Astrocyte (in vitro differentiated cells and primary cell): ENCODE measurements around the gene IMMP2L. TPM values are rescaled to one million over a fixed set of nuclear protein-coding genes. Genes with fewer than 3 reads are reported as not detected.

Source experiments
- DNase-seq: peaks from one replicate; pipeline ENCODE4 v3.0.0-alpha.2; 2010; ENCODE audit warnings: low read depth
- FAIRE-seq: peaks from 2 replicates; lab custom pipeline; 2011; peaks lifted over from hg19 to GRCh38; lab: Jason Lieb, UNC
- H2AFZ ChIP-seq: 2 replicates; pipeline ENCODE4 v1.6.0; 2012; ENCODE audit warnings: low read depth, low read length, inconsistent platforms
- H3K27ac ChIP-seq: 2 replicates; pipeline ENCODE4 v1.5.1; 2011; ENCODE audit warnings: low read depth, low read length, inconsistent platforms
- H3K27me3 ChIP-seq: 2 replicates; pipeline ENCODE4 v1.6.0; 2011; ENCODE audit warnings: low read length, inconsistent platforms; ENCODE audit not compliant: insufficient read depth
- H3K36me3 ChIP-seq: 2 replicates; pipeline ENCODE4 v1.5.1; 2011; ENCODE audit warnings: low read length, inconsistent platforms; ENCODE audit not compliant: insufficient read depth
- H3K4me1 ChIP-seq: 2 replicates; pipeline ENCODE4 v1.5.1; 2011; ENCODE audit warnings: low read length, inconsistent platforms; ENCODE audit not compliant: insufficient read depth
- H3K4me2 ChIP-seq: 2 replicates; pipeline ENCODE4 v1.6.0; 2012; ENCODE audit warnings: low read length, inconsistent platforms
- H3K4me3 ChIP-seq: 2 replicates; pipeline ENCODE4 v1.5.1; 2011; ENCODE audit warnings: low read depth, mild to moderate bottlenecking, low read length, inconsistent platforms; ENCODE audit not compliant: insufficient read depth
- H3K79me2 ChIP-seq: 2 replicates; pipeline ENCODE4 v1.6.0; 2012; ENCODE audit warnings: mild to moderate bottlenecking, low read length, inconsistent platforms; ENCODE audit not compliant: insufficient read depth
- H3K9ac ChIP-seq: 2 replicates; pipeline ENCODE4 v1.6.0; 2012; ENCODE audit warnings: mild to moderate bottlenecking, low read length, inconsistent platforms
- H3K9me3 ChIP-seq: 2 replicates; pipeline ENCODE4 v1.5.1; 2012; ENCODE audit warnings: low read depth, mild to moderate bottlenecking, low read length, inconsistent platforms; ENCODE audit not compliant: insufficient read depth
- H4K20me1 ChIP-seq: 2 replicates; pipeline ENCODE4 v1.6.0; 2012; ENCODE audit warnings: low read length, inconsistent platforms; ENCODE audit not compliant: insufficient read depth
- H3K27ac Mint-ChIP-seq: one replicate; pipeline ENCODE4 v1.8.0; 2021; ENCODE audit warnings: mild to moderate bottlenecking, mixed read lengths; ENCODE audit not compliant: unreplicated experiment
- H3K27me3 Mint-ChIP-seq: one replicate; pipeline ENCODE4 v1.8.0; 2021; ENCODE audit warnings: low read depth, mixed read lengths; ENCODE audit not compliant: unreplicated experiment
- H3K36me3 Mint-ChIP-seq: one replicate; pipeline ENCODE4 v1.8.0; 2021; ENCODE audit warnings: low read depth, mixed read lengths; ENCODE audit not compliant: unreplicated experiment
- H3K4me1 Mint-ChIP-seq: one replicate; pipeline ENCODE4 v1.8.0; 2021; ENCODE audit warnings: low read depth, mixed read lengths; ENCODE audit not compliant: unreplicated experiment
- H3K4me3 Mint-ChIP-seq: one replicate; pipeline ENCODE4 v1.8.0; 2021; ENCODE audit warnings: mild to moderate bottlenecking, moderate library complexity, mixed read lengths; ENCODE audit not compliant: unreplicated experiment
- H3K9me3 Mint-ChIP-seq: one replicate; pipeline ENCODE4 v1.8.0; 2021; ENCODE audit warnings: mild to moderate bottlenecking, mixed read lengths; ENCODE audit not compliant: unreplicated experiment
- CTCF ChIP-seq: IDR thresholded peaks from 2 replicates; pipeline ENCODE4 v1.5.1; 2011; ENCODE audit warnings: low read depth, mild to moderate bottlenecking, inconsistent platforms, low read length, moderate library complexity; ENCODE audit not compliant: insufficient read depth
- EZH2 ChIP-seq: IDR thresholded peaks from 2 replicates; pipeline ENCODE4 v1.6.1; 2012; ENCODE audit warnings: mild to moderate bottlenecking, low read length, inconsistent platforms; ENCODE audit not compliant: insufficient read depth
- total RNA-seq: library from RNA; stranded (reverse); gene quantifications from 2 replicates; pipeline ENCODE4 v1.2.1, GENCODE V29; 2021

IMMP2L gene
- total RNA-seq, 1 donor from 2014 or later = 13.8 TPM

GRCh38 chr7:111029141-111029572 lies 533.1 kb downstream of the IMMP2L start:
- H3K36me3 Mint-ChIP-seq = no peaks in the 10 kb centered on the region

GRCh38 chr7:111027396-111027795 lies 534.9 kb downstream of the IMMP2L start:
- no peaks in the 10 kb centered on the region for H3K27me3 Mint-ChIP-seq
- no peak overlapping the region for H3K27ac ChIP-seq
- no peaks in the 10 kb centered on the region for H3K79me2 ChIP-seq
- no peak for TF ChIP-seq EZH2
- no peak for TF ChIP-seq CTCF
- DNase-seq = no peak
- H4K20me1 ChIP-seq = no peaks in the 10 kb centered on the region
- no peak overlapping the region for H3K4me2 ChIP-seq
- H3K9me3 ChIP-seq = no peaks in the 10 kb centered on the region
- no peaks in the 10 kb centered on the region for H3K36me3 ChIP-seq
- H3K9me3 Mint-ChIP-seq = no peaks in the 10 kb centered on the region
- peaks cover 6% of the 10 kb centered on the region for H3K4me1 ChIP-seq
- no peaks in the 10 kb centered on the region for H3K27me3 ChIP-seq
- H3K36me3 Mint-ChIP-seq = no peaks in the 10 kb centered on the region
- no peak overlapping the region for H3K4me3 ChIP-seq
- no peak overlapping the region for H3K4me3 Mint-ChIP-seq
- no peak for FAIRE-seq
- no peak overlapping the region for H3K9ac ChIP-seq
- H3K27ac Mint-ChIP-seq = no peak overlapping the region
- no peak overlapping the region for H2AFZ ChIP-seq
- peaks cover 14% of the 10 kb centered on the region for H3K4me1 Mint-ChIP-seq

More at GRCh38 chr7:111029141-111029572, 533.1 kb downstream of the IMMP2L start:
- Histone ChIP-seq H3K27me3 (no peaks in the 10 kb centered on the region), H3K4me1 (peaks cover 6% of the 10 kb centered on the region), H3K4me2 (peak overlapping the region; percentile 44), H3K79me2 (no peaks in the 10 kb centered on the region), H2AFZ (no peak overlapping the region), H4K20me1 (no peaks in the 10 kb centered on the region), H3K9me3 (no peaks in the 10 kb centered on the region), H3K4me3 (no peak overlapping the region), H3K36me3 (no peaks in the 10 kb centered on the region), H3K9ac (no peak overlapping the region), H3K27ac (no peak overlapping the region)
- no peak for FAIRE-seq
- no peaks in the 10 kb centered on the region for H3K27me3 Mint-ChIP-seq
- H3K9me3 Mint-ChIP-seq = no peaks in the 10 kb centered on the region
- peaks cover 14% of the 10 kb centered on the region for H3K4me1 Mint-ChIP-seq
- H3K27ac Mint-ChIP-seq = no peak overlapping the region
- H3K4me3 Mint-ChIP-seq = no peak overlapping the region
- DNase-seq = no peak
- TF ChIP-seq EZH2 (no peak), CTCF (no peak)

- Histone ChIP-seq H3K4me2 (peak overlapping the region; percentile 9), H3K36me3 (no peaks in the 10 kb centered on the region), H4K20me1 (no peaks in the 10 kb centered on the region), H3K4me3 (no peak overlapping the region), H2AFZ (no peak overlapping the region), H3K79me2 (no peaks in the 10 kb centered on the region), H3K9ac (no peak overlapping the region), H3K27me3 (no peaks in the 10 kb centered on the region), H3K4me1 (peaks cover 6% of the 10 kb centered on the region), H3K27ac (no peak overlapping the region), H3K9me3 (no peaks in the 10 kb centered on the region)
- Mint-ChIP-seq H3K27ac (no peak overlapping the region), H3K4me1 (peaks cover 14% of the 10 kb centered on the region), H3K9me3 (no peaks in the 10 kb centered on the region), H3K27me3 (no peaks in the 10 kb centered on the region), H3K36me3 (no peaks in the 10 kb centered on the region), H3K4me3 (no peak overlapping the region)
- TF ChIP-seq EZH2 (no peak), CTCF (no peak)
- no peak for DNase-seq
- no peak for FAIRE-seq
Observed at GRCh38 chr7:111026806-111027205, 535.5 kb downstream of the IMMP2L start.
